AG04450 (cell line): ENCODE data around the gene C2CD2. TPM values are rescaled to one million over a fixed set of nuclear protein-coding genes. Genes with fewer than 3 reads are reported as not detected.

ENCODE experiments used
- CTCF ChIA-PET: fragments of 300-600, 350-600 bp; formaldehyde crosslinking; extraction: SDS; loops from one replicate; lab custom pipeline; 2022; ENCODE audit warnings: antibody characterized with exemption, inconsistent platforms; lab: Charles Lee
- POLR2A ChIA-PET: fragments of 350-600 bp; formaldehyde crosslinking; extraction: SDS; loops from one replicate; lab custom pipeline; 2021; ENCODE audit warnings: antibody characterized with exemption, inconsistent platforms; lab: Yijun Ruan, JAX
- DNase-seq: peaks from one replicate; pipeline ENCODE4 v3.0.0-alpha.2; 2011; ENCODE audit warnings: low read depth, low spot score
- H3K27ac ChIP-seq: one replicate; pipeline ENCODE4 v1.5.1; 2012; ENCODE audit warnings: low read depth, low read length, control low read depth
- H3K27me3 ChIP-seq: one replicate; pipeline ENCODE4 v1.6.0; 2012; ENCODE audit warnings: low read length; ENCODE audit not compliant: control insufficient read depth, insufficient read depth
- H3K4me3 ChIP-seq: 2 replicates; pipeline ENCODE4 v1.5.1; 2011; ENCODE audit warnings: mild to moderate bottlenecking, low read depth, low read length, control low read depth
- H3K9me3 ChIP-seq: 2 replicates; pipeline ENCODE4 v1.5.1; 2012; ENCODE audit warnings: low read length; ENCODE audit not compliant: control insufficient read depth, insufficient read depth
- polyA plus RNA-seq: library from polyadenylated mRNA; depleted of rRNA; stranded (reverse); fragments of >200 nt; gene quantifications from 2 replicates; pipeline ENCODE4 v1.2.3, GENCODE V29; 2011
- TF ChIP-seq, protein P1 (sequence below): IDR thresholded peaks from 2 replicates; pipeline ENCODE4 v1.5.1; 2011; ENCODE audit warnings: low read depth, low read length, control low read depth, inconsistent platforms

C2CD2 gene
- polyA plus RNA-seq, 1 experiment = 25.4 TPM

DNA sequence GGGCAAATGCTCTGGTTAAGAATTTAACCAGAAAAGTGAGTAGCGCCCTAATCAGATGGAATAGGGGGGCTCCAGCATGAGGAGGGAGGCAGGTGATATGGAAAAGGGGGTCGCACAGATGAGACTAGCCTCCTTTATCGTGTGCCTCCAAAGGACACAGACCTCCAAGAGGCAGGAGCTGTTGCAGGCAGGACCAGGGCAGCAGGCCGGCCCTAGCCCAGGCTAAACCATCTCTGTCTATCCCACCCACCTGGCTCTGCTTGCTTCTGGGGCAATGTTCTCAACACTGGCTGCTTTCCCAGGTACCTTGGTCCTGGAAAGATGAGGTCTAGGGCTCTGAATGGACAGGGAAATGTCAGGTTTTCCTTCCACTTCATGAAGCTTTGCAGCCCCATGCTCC is 36.3 kb downstream of the C2CD2 start:
- no peak for DNase-seq
- POLR2A ChIA-PET = no interaction called here
- TF ChIP-seq, protein P1, sequence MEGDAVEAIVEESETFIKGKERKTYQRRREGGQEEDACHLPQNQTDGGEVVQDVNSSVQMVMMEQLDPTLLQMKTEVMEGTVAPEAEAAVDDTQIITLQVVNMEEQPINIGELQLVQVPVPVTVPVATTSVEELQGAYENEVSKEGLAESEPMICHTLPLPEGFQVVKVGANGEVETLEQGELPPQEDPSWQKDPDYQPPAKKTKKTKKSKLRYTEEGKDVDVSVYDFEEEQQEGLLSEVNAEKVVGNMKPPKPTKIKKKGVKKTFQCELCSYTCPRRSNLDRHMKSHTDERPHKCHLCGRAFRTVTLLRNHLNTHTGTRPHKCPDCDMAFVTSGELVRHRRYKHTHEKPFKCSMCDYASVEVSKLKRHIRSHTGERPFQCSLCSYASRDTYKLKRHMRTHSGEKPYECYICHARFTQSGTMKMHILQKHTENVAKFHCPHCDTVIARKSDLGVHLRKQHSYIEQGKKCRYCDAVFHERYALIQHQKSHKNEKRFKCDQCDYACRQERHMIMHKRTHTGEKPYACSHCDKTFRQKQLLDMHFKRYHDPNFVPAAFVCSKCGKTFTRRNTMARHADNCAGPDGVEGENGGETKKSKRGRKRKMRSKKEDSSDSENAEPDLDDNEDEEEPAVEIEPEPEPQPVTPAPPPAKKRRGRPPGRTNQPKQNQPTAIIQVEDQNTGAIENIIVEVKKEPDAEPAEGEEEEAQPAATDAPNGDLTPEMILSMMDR = no peak
- Histone ChIP-seq H3K4me3 (no peak overlapping the region), H3K9me3 (no peaks in the 10 kb centered on the region), H3K27me3 (no peaks in the 10 kb centered on the region), H3K27ac (no peak overlapping the region)
- CTCF ChIA-PET = interaction anchor here (0.7 kb wide), 1 partner anchor 100 kb away, joined by 3 read pairs; no protein-coding TSS in a partner anchor

DNA sequence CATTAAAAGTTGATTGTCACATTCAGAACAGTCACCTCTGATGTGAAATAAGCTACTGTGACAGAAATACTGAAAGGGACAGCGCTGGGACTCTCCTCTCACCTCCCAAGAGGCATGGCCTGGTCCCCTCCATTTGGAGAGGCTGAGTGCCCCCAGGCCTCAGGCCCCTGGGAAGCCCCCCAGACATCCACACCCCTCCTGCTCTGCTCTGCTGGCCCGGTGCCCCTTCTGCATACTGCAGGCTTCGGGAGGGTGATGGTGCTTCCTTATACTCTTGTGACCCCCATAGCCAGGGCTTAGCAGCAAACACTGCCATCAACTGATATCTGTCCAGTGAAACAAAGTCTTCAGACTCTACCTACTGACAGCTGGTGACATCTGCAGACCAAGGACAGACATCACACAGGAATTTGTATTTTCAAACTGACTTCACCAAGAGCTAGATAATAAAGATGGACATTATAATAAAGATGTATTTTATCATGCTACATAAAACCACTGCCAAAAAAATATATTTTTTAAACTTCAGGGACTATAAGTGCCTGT is 36.9 kb downstream of the C2CD2 start:
- Histone ChIP-seq H3K27me3 (no peaks in the 10 kb centered on the region), H3K9me3 (no peaks in the 10 kb centered on the region), H3K4me3 (no peak overlapping the region), H3K27ac (no peak overlapping the region)
- TF ChIP-seq, protein P1 = no peak
- DNase-seq = no peak
- ChIA-PET POLR2A (no interaction called here), CTCF (interaction anchor here (0.6 kb wide), 1 partner anchor 100 kb away, joined by 3 read pairs; no protein-coding TSS in a partner anchor)

- Histone ChIP-seq H3K4me3 (no peak overlapping the region), H3K9me3 (no peaks in the 10 kb centered on the region), H3K27ac (no peak overlapping the region), H3K27me3 (no peaks in the 10 kb centered on the region)
- POLR2A ChIA-PET = no interaction called here
- no peak for DNase-seq
- TF ChIP-seq, protein P1 = no peak
- CTCF ChIA-PET = no interaction called here
These were observed 38.9 kb downstream of the C2CD2 start for GRCh38 chr21:41914965-41915364.

- no peak overlapping the region for H3K27ac ChIP-seq
- TF ChIP-seq, protein P1 = no peak
- POLR2A ChIA-PET = no interaction called here
- H3K9me3 ChIP-seq = no peaks in the 10 kb centered on the region
- no peak for DNase-seq
- no peaks in the 10 kb centered on the region for H3K27me3 ChIP-seq
- CTCF ChIA-PET = no interaction called here
- H3K4me3 ChIP-seq = no peak overlapping the region
These were observed 39.5 kb downstream of the C2CD2 start for GRCh38 chr21:41914358-41914757.

DNA sequence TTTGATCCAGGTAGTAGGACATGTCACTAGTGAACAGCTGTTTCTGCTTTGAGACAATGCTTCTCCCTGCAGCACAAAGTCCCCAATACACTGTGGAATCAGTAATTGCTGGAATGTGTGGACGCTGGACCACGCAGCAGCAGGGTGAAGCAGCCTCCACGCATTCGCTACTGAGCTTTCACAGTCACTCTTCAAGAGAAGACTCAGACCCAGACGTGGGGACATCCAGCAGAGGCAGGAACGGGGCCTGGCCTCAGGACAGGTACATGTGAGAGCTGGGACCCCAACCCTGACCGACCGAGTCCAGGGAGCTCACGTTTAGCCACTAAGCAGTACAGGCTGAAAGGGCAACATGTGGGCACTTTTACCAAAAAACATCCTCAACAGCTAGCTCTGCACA is 40.6 kb downstream of the C2CD2 start:
- no peak for DNase-seq
- H3K27me3 ChIP-seq = no peaks in the 10 kb centered on the region
- no peaks in the 10 kb centered on the region for H3K9me3 ChIP-seq
- TF ChIP-seq, protein P1 = no peak
- CTCF ChIA-PET = interaction anchor here (1.3 kb wide), 1 partner anchor 204 kb away, joined by 3 read pairs; no protein-coding TSS in a partner anchor
- no peak overlapping the region for H3K27ac ChIP-seq
- POLR2A ChIA-PET = no interaction called here
- no peak overlapping the region for H3K4me3 ChIP-seq
